NCI-H128 (cell line): ENCODE measurements around the gene FKBP14.
"Not testable (repeated sequence)": the region's sequence is repeated elsewhere in the genome, so short reads cannot be mapped to it uniquely, and the experiment has no call there.

Source experiments
- DNase-seq: peaks from one replicate; lab custom pipeline; 2025; ENCODE audit not compliant: unreplicated experiment; lab: John Stamatoyannopoulos, UW

FKBP14 gene

GRCh38 chr7:29961611-29962010 is 64.9 kb downstream of the FKBP14 start:
- not testable (repeated sequence) for DNase-seq
